Tibial nerve (tissue), 4 donors: ENCODE measurements around the gene SH3TC1.

ENCODE experiments used
- EP300 ChIP-seq, 2 donors: sonication (generic); formaldehyde crosslinking; IDR thresholded peaks; one replicate each; pipeline ENCODE4 v1.6.1; 2017; ENCODE audit warnings: antibody characterized with exemption in 2 of 2, mild to moderate bottlenecking in 1 of 2
- TF ChIP-seq, protein P1 (sequence below), 5 experiments: fragments of 200-600 bp in 3 of 5; fragments of 450-650 bp in 2 of 5; sonication (generic) in 3 of 5; IDR thresholded peaks; one replicate each; pipeline ENCODE4 v1.5.1; 2016 to 2019; ENCODE audit warnings: antibody characterized with exemption in 5 of 5, mild to moderate bottlenecking in 3 of 5, moderate library complexity in 2 of 5

DNA sequence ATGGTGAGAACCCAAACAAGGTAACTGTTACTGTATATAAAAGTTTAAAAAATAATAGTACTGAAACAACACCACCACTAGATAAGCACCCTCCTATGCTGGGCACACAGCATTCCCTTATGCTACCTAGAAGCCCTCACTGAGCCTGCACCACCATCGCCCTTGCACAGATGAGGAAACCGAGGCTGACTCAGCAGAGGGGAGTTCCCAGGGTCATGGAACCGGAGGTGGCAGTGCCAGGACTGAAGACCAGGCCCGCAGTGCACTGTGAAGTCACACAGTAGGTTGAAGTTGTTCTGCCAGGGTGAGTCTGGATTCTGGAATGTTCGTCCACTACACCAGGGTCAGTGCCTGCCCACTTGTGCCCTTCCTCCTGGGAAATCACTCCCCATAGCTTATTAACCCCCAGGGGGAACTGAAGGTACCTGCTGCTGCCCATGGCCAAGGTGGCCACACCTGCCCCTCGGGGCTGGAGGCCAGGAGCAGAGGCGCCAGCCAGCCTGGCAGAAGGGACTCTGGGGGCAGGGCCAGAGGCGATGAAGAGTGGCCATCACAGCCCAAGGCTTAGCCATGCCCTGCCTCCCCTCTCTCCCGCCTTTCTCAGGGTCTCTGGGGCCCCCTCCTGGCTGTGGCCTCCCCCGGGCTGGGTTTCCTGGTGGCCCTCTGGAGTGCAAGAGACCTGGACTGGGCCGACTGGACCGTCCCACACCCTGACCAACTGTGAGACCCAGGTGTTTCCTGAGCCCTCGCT lies 25.4 kb upstream of the SH3TC1 start:
- TF ChIP-seq, protein P1, sequence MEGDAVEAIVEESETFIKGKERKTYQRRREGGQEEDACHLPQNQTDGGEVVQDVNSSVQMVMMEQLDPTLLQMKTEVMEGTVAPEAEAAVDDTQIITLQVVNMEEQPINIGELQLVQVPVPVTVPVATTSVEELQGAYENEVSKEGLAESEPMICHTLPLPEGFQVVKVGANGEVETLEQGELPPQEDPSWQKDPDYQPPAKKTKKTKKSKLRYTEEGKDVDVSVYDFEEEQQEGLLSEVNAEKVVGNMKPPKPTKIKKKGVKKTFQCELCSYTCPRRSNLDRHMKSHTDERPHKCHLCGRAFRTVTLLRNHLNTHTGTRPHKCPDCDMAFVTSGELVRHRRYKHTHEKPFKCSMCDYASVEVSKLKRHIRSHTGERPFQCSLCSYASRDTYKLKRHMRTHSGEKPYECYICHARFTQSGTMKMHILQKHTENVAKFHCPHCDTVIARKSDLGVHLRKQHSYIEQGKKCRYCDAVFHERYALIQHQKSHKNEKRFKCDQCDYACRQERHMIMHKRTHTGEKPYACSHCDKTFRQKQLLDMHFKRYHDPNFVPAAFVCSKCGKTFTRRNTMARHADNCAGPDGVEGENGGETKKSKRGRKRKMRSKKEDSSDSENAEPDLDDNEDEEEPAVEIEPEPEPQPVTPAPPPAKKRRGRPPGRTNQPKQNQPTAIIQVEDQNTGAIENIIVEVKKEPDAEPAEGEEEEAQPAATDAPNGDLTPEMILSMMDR (IDR thresholded peaks at IDR 0.05) = no peak
- no peak for TF ChIP-seq EP300 (IDR thresholded peaks at IDR 0.05)
